VCaP (cell line): ENCODE measurements around the gene BRD4.
"Not testable (repeated sequence)": the region's sequence is repeated elsewhere in the genome, so short reads cannot be mapped to it uniquely, and the experiment has no call there.

ENCODE experiments used
- H3K27ac ChIP-seq: fragments of 450-650 bp; 2 replicates; pipeline ENCODE4 v1.5.1; 2017
- TF ChIP-seq, protein P1 (sequence below): fragments of 450-650 bp; conservative IDR thresholded peaks from 2 replicates; pipeline ENCODE4 v1.5.1; 2017; ENCODE audit warnings: mild to moderate bottlenecking, moderate library complexity

The BRD4 gene

DNA sequence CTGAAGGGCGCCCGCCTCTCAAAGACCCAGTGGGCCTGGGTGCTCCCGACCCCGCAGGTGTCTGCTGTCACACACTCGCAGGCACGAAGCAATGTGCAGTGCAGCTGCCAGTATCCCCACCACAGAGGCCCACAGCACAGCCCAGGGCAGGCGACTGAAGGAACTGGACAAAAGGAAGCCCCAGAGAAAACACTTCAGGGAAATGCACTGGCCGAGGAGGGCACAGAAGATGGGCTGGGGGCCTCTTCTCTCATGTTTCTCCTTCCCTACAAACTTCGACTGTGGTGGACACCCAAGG lies 37.2 kb upstream of the BRD4 start:
- H3K27ac ChIP-seq: no peak overlapping the region

DNA sequence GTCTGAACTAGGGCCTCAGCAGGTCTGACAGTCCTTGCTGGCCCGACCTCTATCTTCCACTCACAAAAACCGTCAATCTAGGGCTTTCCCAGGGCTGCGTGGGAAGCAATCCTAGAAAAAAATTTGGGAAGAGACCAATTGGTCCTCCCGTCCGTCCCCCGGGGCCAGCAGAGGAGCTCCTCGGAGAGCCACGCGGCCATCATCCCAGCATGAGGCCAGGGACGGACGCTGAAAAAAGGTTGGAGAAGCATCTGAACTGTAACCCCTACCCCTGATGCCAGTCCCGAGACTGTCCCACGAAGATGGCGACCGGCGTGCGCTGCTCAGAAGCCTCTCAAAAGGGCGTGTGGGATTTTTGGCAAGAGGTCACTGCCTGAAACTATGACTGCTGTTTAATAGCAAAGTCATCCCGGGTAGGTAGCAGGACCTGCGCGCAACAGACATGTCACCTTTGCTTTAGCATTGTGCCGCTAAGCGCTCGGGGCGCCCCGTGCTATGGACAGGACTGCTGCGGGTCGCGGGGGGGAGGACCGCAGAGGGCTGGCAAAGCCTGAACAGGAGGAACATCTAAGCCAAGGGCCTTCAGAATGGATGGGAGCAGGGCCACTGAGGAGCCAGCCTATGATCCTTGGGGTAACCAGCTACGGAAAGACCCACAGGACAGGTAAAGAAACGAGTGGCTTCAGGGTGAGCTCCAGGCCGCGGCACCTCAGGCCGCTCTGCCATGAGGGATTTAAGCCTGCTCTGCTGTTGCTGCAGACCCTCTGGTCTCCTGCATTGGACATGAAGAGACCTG lies 36.7 kb upstream of the BRD4 start:
- H3K27ac ChIP-seq: no peak overlapping the region
- TF ChIP-seq, protein P1, sequence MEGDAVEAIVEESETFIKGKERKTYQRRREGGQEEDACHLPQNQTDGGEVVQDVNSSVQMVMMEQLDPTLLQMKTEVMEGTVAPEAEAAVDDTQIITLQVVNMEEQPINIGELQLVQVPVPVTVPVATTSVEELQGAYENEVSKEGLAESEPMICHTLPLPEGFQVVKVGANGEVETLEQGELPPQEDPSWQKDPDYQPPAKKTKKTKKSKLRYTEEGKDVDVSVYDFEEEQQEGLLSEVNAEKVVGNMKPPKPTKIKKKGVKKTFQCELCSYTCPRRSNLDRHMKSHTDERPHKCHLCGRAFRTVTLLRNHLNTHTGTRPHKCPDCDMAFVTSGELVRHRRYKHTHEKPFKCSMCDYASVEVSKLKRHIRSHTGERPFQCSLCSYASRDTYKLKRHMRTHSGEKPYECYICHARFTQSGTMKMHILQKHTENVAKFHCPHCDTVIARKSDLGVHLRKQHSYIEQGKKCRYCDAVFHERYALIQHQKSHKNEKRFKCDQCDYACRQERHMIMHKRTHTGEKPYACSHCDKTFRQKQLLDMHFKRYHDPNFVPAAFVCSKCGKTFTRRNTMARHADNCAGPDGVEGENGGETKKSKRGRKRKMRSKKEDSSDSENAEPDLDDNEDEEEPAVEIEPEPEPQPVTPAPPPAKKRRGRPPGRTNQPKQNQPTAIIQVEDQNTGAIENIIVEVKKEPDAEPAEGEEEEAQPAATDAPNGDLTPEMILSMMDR: no peak

More for the DNA sequence above, 37.2 kb upstream of the BRD4 start:
- TF ChIP-seq, protein P1: no peak

GRCh38 chr19:15368051-15368632 lies 35.8 kb upstream of the BRD4 start:
- H3K27ac ChIP-seq: no peak overlapping the region
- TF ChIP-seq, protein P1: no peak

- no peak overlapping the region for H3K27ac ChIP-seq
- TF ChIP-seq, protein P1: no peak
These were observed 35.1 kb upstream of the BRD4 start for GRCh38 chr19:15367439-15367838.

GRCh38 chr19:15365264-15365663 lies 32.9 kb upstream of the BRD4 start:
- no peak overlapping the region for H3K27ac ChIP-seq
- TF ChIP-seq, protein P1: no peak

DNA sequence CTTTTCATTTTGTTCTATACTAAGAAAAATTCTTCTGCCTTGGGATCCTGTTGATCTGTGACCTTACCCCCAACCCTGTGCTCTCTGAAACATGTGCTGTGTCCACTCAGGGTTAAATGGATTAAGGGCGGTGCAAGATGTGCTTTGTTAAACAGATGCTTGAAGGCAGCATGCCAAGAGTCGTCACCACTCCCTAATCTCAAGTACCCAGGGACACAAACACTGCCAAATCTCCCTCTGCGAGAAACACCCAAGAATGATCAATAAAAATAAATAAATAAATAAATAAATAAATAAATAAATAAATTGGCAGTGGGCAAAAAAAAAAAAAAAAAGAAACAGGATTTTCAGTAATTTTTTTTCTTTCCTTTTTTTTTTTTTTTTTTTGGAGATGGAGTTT lies 31.5 kb upstream of the BRD4 start:
- H3K27ac ChIP-seq: not testable (repeated sequence)

DNA sequence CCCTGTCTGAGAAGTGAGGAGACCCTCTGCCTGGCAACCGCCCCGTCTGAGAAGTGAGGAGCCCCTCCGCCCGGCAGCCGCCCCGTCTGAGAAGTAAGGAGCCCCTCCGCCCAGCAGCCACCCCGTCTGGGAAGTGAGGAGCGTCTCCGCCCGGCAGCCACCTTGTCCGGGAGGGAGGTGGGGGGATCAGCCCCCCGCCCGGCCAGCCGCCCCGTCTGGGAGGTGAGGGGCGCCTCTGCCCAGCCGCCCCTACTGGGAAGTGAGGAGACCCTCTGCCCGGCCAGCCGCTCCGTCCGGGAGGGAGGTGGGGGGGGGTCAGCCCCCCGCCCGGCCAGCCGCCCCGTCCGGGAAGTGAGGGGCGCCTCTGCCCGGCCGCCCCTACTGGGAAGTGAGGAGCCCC lies 30.7 kb upstream of the BRD4 start:
- not testable (repeated sequence) for H3K27ac ChIP-seq

GRCh38 chr19:15360015-15360414 lies 27.7 kb upstream of the BRD4 start:
- not testable (repeated sequence) for H3K27ac ChIP-seq

- TF ChIP-seq, protein P1: no peak
- H3K27ac ChIP-seq: no peak overlapping the region
These were observed 26.6 kb upstream of the BRD4 start for GRCh38 chr19:15358918-15359317.
